Panc1 (cell line): ENCODE results near the gene SREK1IP1. TPM values are rescaled to one million over a fixed set of nuclear protein-coding genes. Genes with fewer than 3 reads are reported as not detected.

Source experiments
- ATAC-seq: fragments of 200-7000 bp; cut with Tn5 transposase; 2 replicates; pipeline ENCODE4 v1.9.1; 2020; ENCODE audit warnings: mild to moderate bottlenecking, moderate library complexity
- BruUV-seq: library from RNA; stranded (reverse); fragments of 400-500 nt; replicated peaks from 2 replicates; lab custom pipeline; 2021; lab: Mats Ljungman, UMichigan
- CTCF ChIA-PET: fragments of 300-600 bp; sonication (Branson Sonifier 250); formaldehyde crosslinking; loops from one replicate; lab custom pipeline; 2022; ENCODE audit warnings: antibody characterized with exemption; lab: Charles Lee
- POLR2A ChIA-PET: fragments of 300-600 bp; sonication (Branson Sonifier 250); formaldehyde crosslinking; loops from one replicate; lab custom pipeline; 2022; ENCODE audit warnings: antibody characterized with exemption; lab: Charles Lee
- DNase-seq: peaks from one replicate; pipeline ENCODE4 v3.0.0-alpha.2; 2010; ENCODE audit warnings: low read depth, low spot score
- H3K27ac ChIP-seq: 2 replicates; pipeline ENCODE4 v1.5.1; 2011; ENCODE audit warnings: mild to moderate bottlenecking, low read length, inconsistent platforms
- H3K27me3 ChIP-seq: fragments of 200-500 bp; sonication (Bioruptor generic); 2 replicates; pipeline ENCODE4 v1.6.0; 2014; ENCODE audit warnings: low read length, inconsistent platforms; ENCODE audit not compliant: control insufficient read depth, insufficient read depth
- H3K36me3 ChIP-seq: fragments of 200-500 bp; sonication (Bioruptor generic); 2 replicates; pipeline ENCODE4 v1.5.1; 2014; ENCODE audit warnings: inconsistent platforms, mild to moderate bottlenecking, low read length, moderate library complexity; ENCODE audit not compliant: control insufficient read depth, insufficient read depth
- H3K4me1 ChIP-seq: 2 replicates; pipeline ENCODE4 v1.5.1; 2011; ENCODE audit warnings: inconsistent platforms, mild to moderate bottlenecking, low read length, moderate library complexity; ENCODE audit not compliant: control insufficient read depth, insufficient read depth
- H3K4me3 ChIP-seq, 2 experiments: 2 replicates each; pipeline ENCODE4 v1.5.1; 2011 to 2012; ENCODE audit warnings: low read depth in 2 of 2, low read length in 2 of 2, mild to moderate bottlenecking in 2 of 2, inconsistent platforms in 1 of 2, moderate library complexity in 1 of 2
- H3K9me3 ChIP-seq: fragments of 200-500 bp; sonication (Bioruptor generic); 2 replicates; pipeline ENCODE4 v1.5.1; 2014; ENCODE audit warnings: low read depth, mild to moderate bottlenecking, inconsistent platforms, low read length, moderate library complexity; ENCODE audit not compliant: control insufficient read depth, insufficient read depth
- CTCF ChIP-seq: fragments of 450-650 bp; IDR thresholded peaks from 2 replicates; pipeline ENCODE4 v1.5.1; 2017; ENCODE audit warnings: mild to moderate bottlenecking
- POLR2AphosphoS5 ChIP-seq: IDR thresholded peaks from 2 replicates; pipeline ENCODE4 v1.6.1; 2012; ENCODE audit warnings: mild to moderate bottlenecking, low read depth, low read length, moderate library complexity
- REST ChIP-seq, 2 experiments: IDR thresholded peaks; 2 replicates each; pipeline ENCODE4 v1.6.1; 2011 to 2012; ENCODE audit warnings: low read depth in 2 of 2, control low read depth in 1 of 2, low read length in 1 of 2, mild to moderate bottlenecking in 1 of 2, moderate library complexity in 1 of 2; ENCODE audit not compliant: insufficient read depth in 1 of 2
- SIN3A ChIP-seq: IDR thresholded peaks from 2 replicates; pipeline ENCODE4 v1.6.1; 2012; ENCODE audit warnings: low read depth, mild to moderate bottlenecking, low read length, moderate library complexity, borderline replicate concordance; ENCODE audit not compliant: insufficient read depth
- TCF7L2 ChIP-seq: IDR thresholded peaks from 2 replicates; pipeline ENCODE4 v1.6.1; 2011; ENCODE audit warnings: mild to moderate bottlenecking, low read depth, low read length, inconsistent platforms
- in situ Hi-C: cut with HindIII; loops from 2 replicates; pipeline ENCODE4 v1.10.0; 2016; ENCODE audit warnings: low sequenced_read_pairs, low pct_unique_long_range_greater_than_20kb
- intact Hi-C: fragments of 100-400 bp; cut with micrococcal nuclease; formaldehyde crosslinking; loops from one replicate; pipeline ENCODE4 v1.10.0; 2022; ENCODE audit not compliant: unreplicated experiment
- total RNA-seq: library from RNA; stranded (reverse); gene quantifications from one replicate; pipeline ENCODE4 v1.2.1, GENCODE V29; 2021; ENCODE audit not compliant: unreplicated experiment

Gene SREK1IP1
- total RNA-seq, 1 experiment from 2014 or later, result 13.3 TPM

- ChIA-PET CTCF (no interaction called here), POLR2A (no interaction called here)
- in situ Hi-C loops, result no loop called here
- Histone ChIP-seq H3K27me3 (no peaks in the 10 kb centered on the region), H3K36me3 (no peaks in the 10 kb centered on the region; the same call in 1 of the 2 replicates), H3K9me3 (no peaks in the 10 kb centered on the region), H3K4me3 (no peak overlapping the region), H3K4me1 (no peaks in the 10 kb centered on the region), H3K27ac (no peak overlapping the region)
- intact Hi-C loops, result loop anchor here (1.0 kb wide), 1 partner anchor 149 kb away; no protein-coding TSS in a partner anchor
- TF ChIP-seq TCF7L2 (no peak), CTCF (peak; percentile 77; the same call in 1 of the 2 replicates), POLR2AphosphoS5 (no peak), REST (IDR thresholded peaks at IDR 0.05; ENCODE audit: insufficient read depth in 1 of 2, low read depth in 2 of 2, low read length in 1 of 2) (no peak), SIN3A (no peak)
- DNase-seq (no peak), ATAC-seq (peak; percentile 84)
- BruUV-seq, result no TSS peak
Measured at GRCh38 chr5:64784451-64785025, 16.0 kb upstream of the SREK1IP1 start.

- in situ Hi-C loops, result no loop called here
- Histone ChIP-seq H3K27ac (no peak overlapping the region), H3K9me3 (no peaks in the 10 kb centered on the region), H3K4me1 (peaks cover 2% of the 10 kb centered on the region; the same call in 1 of the 2 replicates), H3K36me3 (peaks cover 4% of the 10 kb centered on the region; the same call in 1 of the 2 replicates), H3K27me3 (no peaks in the 10 kb centered on the region), H3K4me3 (no peak overlapping the region)
- ATAC-seq (no peak), DNase-seq (no peak)
- CTCF ChIA-PET, result no interaction called here
- intact Hi-C loops, result no loop called here
- BruUV-seq, result no TSS peak
- POLR2A ChIA-PET, result no interaction called here
- TF ChIP-seq CTCF (no peak), REST (IDR thresholded peaks at IDR 0.05; ENCODE audit: insufficient read depth in 1 of 2, low read depth in 2 of 2, low read length in 1 of 2) (no peak), POLR2AphosphoS5 (no peak), SIN3A (no peak), TCF7L2 (no peak)
Measured at GRCh38 chr5:64775291-64775690, 6.8 kb upstream of the SREK1IP1 start.
